HCT116 (cell line): ENCODE results near the gene FCRL6. TPM values are rescaled to one million over a fixed set of nuclear protein-coding genes. Genes with fewer than 3 reads are reported as not detected.

Source experiments
- ATAC-seq: fragments of 200-7000 bp; cut with Tn5 transposase; 2 replicates; pipeline ENCODE4 v1.9.1; 2020; ENCODE audit warnings: mild to moderate bottlenecking, moderate library complexity
- BruUV-seq: library from RNA; stranded (reverse); fragments of 400-500 nt; replicated peaks from 2 replicates; lab custom pipeline; 2021; lab: Mats Ljungman, UMichigan
- CTCF ChIA-PET: fragments of 300-600 bp; sonication (Branson Sonifier 250); formaldehyde crosslinking; loops from one replicate; lab custom pipeline; 2021; ENCODE audit warnings: antibody characterized with exemption; lab: Charles Lee
- POLR2A ChIA-PET: fragments of 300-600, 350-600 bp; sonication (Branson Sonifier 250); formaldehyde crosslinking; loops from one replicate; lab custom pipeline; 2021; ENCODE audit warnings: antibody characterized with exemption; lab: Charles Lee
- RAD21 ChIA-PET, 2 experiments: fragments of 300-600 bp; sonication (Branson Sonifier 250); formaldehyde crosslinking; loops; one replicate each; lab custom pipeline; 2023; ENCODE audit warnings: low total read pairs in 2 of 2; ENCODE audit not compliant: uncharacterized antibody in 2 of 2, unreplicated experiment in 2 of 2, low non-redundant PET in 1 of 2; lab: Charles Lee
- DNase-seq: peaks from one replicate; pipeline ENCODE4 v3.0.0-alpha.2; 2010; ENCODE audit warnings: low read depth, low spot score
- H2AFZ ChIP-seq: fragments of 200-600 bp; shearing (Covaris generic), sonication (generic); 2 replicates; pipeline ENCODE4 v1.6.1; 2017; ENCODE audit warnings: low read depth, mixed run types, mixed read lengths, antibody characterized with exemption, low read length; ENCODE audit not compliant: poor library complexity, severe bottlenecking
- H3K27ac ChIP-seq: 2 replicates; pipeline ENCODE4 v1.5.1; 2012; ENCODE audit warnings: low read depth, low read length
- H3K27me3 ChIP-seq: fragments of 200-600 bp; sonication (generic); 2 replicates; pipeline ENCODE4 v1.6.1; 2016; ENCODE audit warnings: mixed run types, low read length, mixed read lengths; ENCODE audit not compliant: insufficient read depth
- H3K36me3 ChIP-seq, 2 experiments: fragments of 200-500 bp in 1 of 2; fragments of 200-600 bp in 1 of 2; sonication (Bioruptor generic) in 1 of 2; sonication (generic) in 1 of 2; 2 replicates each; pipeline versions ENCODE4 v1.5.1 to v1.6.1; 2014 to 2016; ENCODE audit warnings: low read length in 2 of 2, inconsistent platforms in 1 of 2, mixed read lengths in 1 of 2, mixed run types in 1 of 2; ENCODE audit not compliant: insufficient read depth in 2 of 2, control insufficient read depth in 1 of 2
- H3K4me1 ChIP-seq, 2 experiments: fragments of 200-600 bp in 1 of 2; sonication (generic) in 1 of 2; 2 replicates each; pipeline versions ENCODE4 v1.5.1 to v1.6.1; 2012 to 2017; ENCODE audit warnings: low read length in 2 of 2, inconsistent platforms in 1 of 2, mild to moderate bottlenecking in 1 of 2, mixed read lengths in 1 of 2, mixed run types in 1 of 2, moderate library complexity in 1 of 2; ENCODE audit not compliant: insufficient read depth in 2 of 2, control insufficient read depth in 1 of 2
- H3K4me2 ChIP-seq: fragments of 200-600 bp; sonication (generic); 2 replicates; pipeline ENCODE4 v1.6.1; 2017; ENCODE audit warnings: mixed run types, low read length, mixed read lengths
- H3K4me3 ChIP-seq, 2 experiments: fragments of 200-600 bp in 1 of 2; sonication (generic) in 1 of 2; replicated peaks in 1 of 2; 2 replicates each; pipeline ENCODE4 v1.5.1; 2011 to 2016; ENCODE audit warnings: low read length in 2 of 2, control low read depth in 1 of 2, low read depth in 1 of 2, mild to moderate bottlenecking in 1 of 2, mixed read lengths in 1 of 2, mixed run types in 1 of 2
- H3K79me2 ChIP-seq: fragments of 200-600 bp; sonication (generic); 2 replicates; pipeline ENCODE4 v1.6.1; 2017; ENCODE audit warnings: mild to moderate bottlenecking, mixed run types, low read length, moderate library complexity, mixed read lengths; ENCODE audit not compliant: insufficient read depth
- H3K9ac ChIP-seq: fragments of 200-600 bp; sonication (generic); 2 replicates; pipeline ENCODE4 v1.6.1; 2016; ENCODE audit warnings: low read length, mixed read lengths
- H3K9me2 ChIP-seq: fragments of 200-600 bp; sonication (generic), shearing (Covaris generic); 2 replicates; pipeline ENCODE4 v1.6.1; 2017; ENCODE audit warnings: mixed run types, mild to moderate bottlenecking, moderate library complexity; ENCODE audit not compliant: insufficient read depth
- H3K9me3 ChIP-seq, 2 experiments: fragments of 200-500 bp in 1 of 2; fragments of 200-600 bp in 1 of 2; sonication (Bioruptor generic) in 1 of 2; sonication (generic) in 1 of 2; 2 replicates each; pipeline ENCODE4 v1.6.1; 2014 to 2017; ENCODE audit warnings: low read length in 2 of 2, mixed read lengths in 2 of 2, inconsistent platforms in 1 of 2, low read depth in 1 of 2, mild to moderate bottlenecking in 1 of 2, mixed run types in 1 of 2, moderate library complexity in 1 of 2; ENCODE audit not compliant: control insufficient read depth in 1 of 2, insufficient read depth in 1 of 2
- H4K20me1 ChIP-seq: fragments of 200-600 bp; sonication (generic), shearing (Covaris generic); 2 replicates; pipeline ENCODE4 v1.6.1; 2017; ENCODE audit warnings: mixed run types, mild to moderate bottlenecking, moderate library complexity; ENCODE audit not compliant: insufficient read depth
- ATF3 ChIP-seq: IDR thresholded peaks from 2 replicates; pipeline ENCODE4 v1.6.1; 2012
- CBX3 ChIP-seq: IDR thresholded peaks from 2 replicates; pipeline ENCODE4 v1.6.1; 2012; ENCODE audit warnings: low read depth
- CEBPB ChIP-seq: IDR thresholded peaks from 2 replicates; pipeline ENCODE4 v1.6.1; 2012; ENCODE audit warnings: low read depth
- CTCF ChIP-seq, 3 experiments: fragments of 200-600 bp in 1 of 3; sonication (generic) in 1 of 3; IDR thresholded peaks in 2 of 3; conservative IDR thresholded peaks in 1 of 3; 2 replicates each; pipeline ENCODE4 v1.5.1; 2012 to 2017; ENCODE audit warnings: low read depth in 2 of 3, low read length in 2 of 3, antibody characterized with exemption in 1 of 3, borderline replicate concordance in 1 of 3, control low read depth in 1 of 3, mild to moderate bottlenecking in 1 of 3, mixed read lengths in 1 of 3, mixed run types in 1 of 3, moderate library complexity in 1 of 3; ENCODE audit not compliant: insufficient read depth in 1 of 3
- EGR1 ChIP-seq: IDR thresholded peaks from 2 replicates; pipeline ENCODE4 v1.6.1; 2012; ENCODE audit warnings: low read depth
- EZH2phosphoT487 ChIP-seq: fragments of 200-600 bp; IDR thresholded peaks from 2 replicates; pipeline ENCODE4 v1.6.1; 2018; ENCODE audit warnings: antibody characterized with exemption, borderline replicate concordance
- FOSL1 ChIP-seq: IDR thresholded peaks from 2 replicates; pipeline ENCODE4 v1.6.1; 2012; ENCODE audit warnings: low read depth
- MAX ChIP-seq: IDR thresholded peaks from 2 replicates; pipeline ENCODE4 v1.6.1; 2012
- POLR2A ChIP-seq: IDR thresholded peaks from 2 replicates; pipeline ENCODE4 v1.7.0; 2011; ENCODE audit warnings: borderline replicate concordance; ENCODE audit not compliant: insufficient read depth, insufficient read length; ENCODE audit errors: extremely low read depth
- RAD21 ChIP-seq: IDR thresholded peaks from 2 replicates; pipeline ENCODE4 v1.6.1; 2012; ENCODE audit warnings: low read depth, mild to moderate bottlenecking
- SIN3A ChIP-seq: IDR thresholded peaks from 2 replicates; pipeline ENCODE4 v1.6.1; 2012; ENCODE audit warnings: low read depth
- SP1 ChIP-seq: IDR thresholded peaks from 2 replicates; pipeline ENCODE4 v1.6.1; 2012; ENCODE audit warnings: low read depth
- ZBTB33 ChIP-seq: IDR thresholded peaks from 2 replicates; pipeline ENCODE4 v1.6.1; 2011; ENCODE audit warnings: mild to moderate bottlenecking, low read length, moderate library complexity; ENCODE audit not compliant: insufficient replicate concordance; ENCODE audit errors: extremely low read depth
- ZFX ChIP-seq: fragments of 450-650 bp; IDR thresholded peaks from 2 replicates; pipeline ENCODE4 v1.6.1; 2017
- ZNF274 ChIP-seq: fragments of 200-500 bp; sonication (Bioruptor generic); IDR thresholded peaks from 2 replicates; pipeline ENCODE4 v1.6.1; 2014; ENCODE audit warnings: mild to moderate bottlenecking, low read depth, low read length, inconsistent platforms
- intact Hi-C: fragments of 100-400 bp; cut with micrococcal nuclease; formaldehyde crosslinking; loops from 2 replicates; pipeline ENCODE4 v1.10.0; 2022
- total RNA-seq: library from RNA; stranded (reverse); gene quantifications from one replicate; pipeline ENCODE4 v1.2.1, GENCODE V29; 2021; ENCODE audit not compliant: unreplicated experiment

Gene FCRL6
- total RNA-seq, 1 experiment from 2014 or later, result not detected

- CTCF ChIA-PET, result no interaction called here
- Histone ChIP-seq H3K36me3 (no peaks in the 10 kb centered on the region), H3K9me3 (no peaks in the 10 kb centered on the region), H3K27ac (no peak overlapping the region), H3K79me2 (no peaks in the 10 kb centered on the region), H3K27me3 (peaks cover 21% of the 10 kb centered on the region; the same call in 1 of the 2 replicates), H2AFZ (no peak overlapping the region), H3K9me2 (no peaks in the 10 kb centered on the region), H3K4me2 (no peak overlapping the region), H3K4me1 (peaks cover 0 to 7% of the 10 kb centered on the region in 2 experiments; a peak in 1 of 4 replicates), H4K20me1 (no peaks in the 10 kb centered on the region), H3K9ac (no peak overlapping the region), H3K4me3 (no peak overlapping the region)
- ATAC-seq (no peak), DNase-seq (no peak)
- intact Hi-C loops, result no loop called here
- no TSS peak for BruUV-seq
- TF ChIP-seq RAD21 (no peak), POLR2A (no peak), MAX (no peak), CEBPB (no peak), ZNF274 (no peak), CTCF (IDR thresholded peaks at IDR 0.05 in 2 of 3, conservative IDR thresholded peaks at IDR 0.05 in 1 of 3; ENCODE audit: borderline replicate concordance in 1 of 3, insufficient read depth in 1 of 3, low read depth in 2 of 3, low read length in 2 of 3) (no peak), EZH2phosphoT487 (no peak), EGR1 (no peak), ATF3 (no peak), ZBTB33 (no peak), FOSL1 (no peak), SIN3A (no peak), ZFX (no peak), SP1 (no peak), CBX3 (no peak)
- POLR2A ChIA-PET, result no interaction called here
- RAD21 ChIA-PET, result interaction anchor here in 1 of 2 experiments (0.8 kb wide), 1 partner anchor 11 kb away, joined by 6 read pairs; no protein-coding TSS in a partner anchor
Measured at GRCh38 chr1:159825564-159825963, 23.4 kb downstream of the FCRL6 start.
